Stimulated activated CD8-positive, alpha-beta memory T cell treated with anti-CD3 and anti-CD28 coated beads, Interleukin-4, amount 100 ng/mL, for 1 hour (primary cell): ENCODE data around the gene AGAP2.
A peak's percentile ranks its signal among the peaks of the same experiment; 100 is the strongest.
"Not testable (repeated sequence)": the region's sequence is repeated elsewhere in the genome, so short reads cannot be mapped to it uniquely, and the experiment has no call there.

Experiments
- DNase-seq, 2 donors: peaks; one replicate each; pipeline ENCODE4 v3.0.0-alpha.2; 2020; ENCODE audit warnings: low read depth in 2 of 2, low spot score in 1 of 2

Gene AGAP2

GRCh38 chr12:57698414-57698813 is 40.1 kb downstream of the AGAP2 start:
- no peak for DNase-seq

- no peak for DNase-seq
These were observed 41.5 kb downstream of the AGAP2 start for GRCh38 chr12:57697076-57697475.

DNA sequence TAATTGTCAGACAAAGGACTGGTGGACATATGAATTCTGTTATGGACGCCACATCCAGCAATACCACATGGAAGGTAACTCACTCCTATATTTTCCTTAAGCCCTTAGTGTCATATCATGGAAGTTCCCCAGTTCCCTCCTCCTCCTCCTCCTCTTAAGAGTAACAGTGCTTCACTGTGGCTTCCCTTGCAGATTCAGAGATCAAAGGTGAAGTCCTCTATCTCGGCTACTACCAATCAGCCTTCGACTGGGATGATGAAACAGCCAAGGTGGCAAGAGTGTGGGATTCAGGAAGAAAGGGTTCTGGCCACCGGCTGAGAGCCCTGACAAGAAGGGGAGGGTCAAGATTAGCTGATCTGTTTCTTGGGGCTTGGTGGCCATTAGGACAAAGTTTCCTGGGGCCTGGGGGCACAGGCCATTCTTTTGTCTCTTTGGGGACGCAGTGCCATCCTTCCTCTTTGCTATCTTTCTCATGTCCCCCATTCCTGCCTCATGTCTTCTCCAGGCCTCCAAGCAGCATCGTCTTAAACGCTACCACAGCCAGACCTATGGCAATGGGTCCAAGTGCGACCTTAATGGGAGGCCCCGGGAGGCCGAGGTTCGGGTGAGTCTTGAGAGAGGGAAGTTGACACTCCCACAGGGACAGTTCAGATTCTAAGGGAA is 42.6 kb downstream of the AGAP2 start:
- DNase-seq: no peak

- DNase-seq: no peak
These were observed 44.0 kb downstream of the AGAP2 start for GRCh38 chr12:57694459-57695019.

DNA sequence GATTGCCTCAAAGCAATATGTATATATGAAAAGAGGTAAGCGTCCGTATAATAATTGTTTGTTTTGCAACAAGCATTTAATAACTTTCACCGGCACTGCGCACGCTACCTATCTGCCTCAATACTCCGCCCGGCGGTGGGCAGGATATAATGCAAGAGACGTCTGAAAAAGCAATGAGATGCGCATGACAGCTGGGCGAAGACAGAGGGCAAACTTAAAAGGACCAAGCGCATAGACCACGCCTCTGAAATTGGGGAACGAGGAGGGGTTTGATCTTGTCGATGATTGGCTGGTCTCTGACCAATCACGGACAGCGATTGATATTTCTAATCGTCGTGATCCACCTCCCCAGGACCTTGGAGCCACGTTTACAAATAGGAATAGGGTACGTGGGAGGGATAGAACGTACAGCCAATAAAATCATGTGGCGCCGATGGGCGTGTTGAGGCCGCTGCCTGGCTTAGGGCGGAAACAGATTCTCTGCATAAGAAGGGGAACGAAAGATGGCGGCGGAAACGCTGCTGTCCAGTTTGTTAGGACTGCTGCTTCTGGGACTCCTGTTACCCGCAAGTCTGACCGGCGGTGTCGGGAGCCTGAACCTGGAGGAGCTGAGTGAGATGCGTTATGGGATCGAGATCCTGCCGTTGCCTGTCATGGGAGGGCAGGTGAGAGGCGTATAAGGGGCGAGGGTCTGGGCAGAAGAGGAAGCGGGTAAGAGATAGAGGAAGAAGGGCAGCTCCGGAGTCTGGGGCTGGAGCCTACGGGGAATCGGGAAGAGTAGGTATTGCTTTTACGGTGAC is 44.7 kb downstream of the AGAP2 start, which contains the start of gene OS9:
Gene OS9, plus strand, starts transcription at position 474 of the 800 bp plus-strand sequence. Its CDS starts 30 bp downstream, at position 504.
- peak; percentile 74 to 87 for DNase-seq

DNA sequence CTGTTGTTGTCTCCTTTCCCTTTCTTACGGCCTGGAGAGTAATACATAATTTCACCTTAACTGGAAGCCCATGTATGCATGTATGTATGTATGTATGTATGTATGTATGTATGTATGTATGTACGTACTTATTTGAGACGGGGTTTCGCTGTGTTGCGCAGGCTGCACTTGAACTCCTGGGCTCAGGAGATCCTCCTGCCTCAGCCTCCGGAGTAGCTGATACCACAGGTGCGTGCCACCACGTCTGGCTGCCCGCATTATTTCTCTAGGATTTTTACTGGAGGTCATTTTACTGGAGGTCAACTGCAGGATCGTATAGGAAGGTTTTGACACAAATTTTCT is 45.3 kb downstream of the AGAP2 start:
- no peak for DNase-seq

GRCh38 chr12:57692500-57692899 is 46.0 kb downstream of the AGAP2 start:
- DNase-seq: no peak

DNA sequence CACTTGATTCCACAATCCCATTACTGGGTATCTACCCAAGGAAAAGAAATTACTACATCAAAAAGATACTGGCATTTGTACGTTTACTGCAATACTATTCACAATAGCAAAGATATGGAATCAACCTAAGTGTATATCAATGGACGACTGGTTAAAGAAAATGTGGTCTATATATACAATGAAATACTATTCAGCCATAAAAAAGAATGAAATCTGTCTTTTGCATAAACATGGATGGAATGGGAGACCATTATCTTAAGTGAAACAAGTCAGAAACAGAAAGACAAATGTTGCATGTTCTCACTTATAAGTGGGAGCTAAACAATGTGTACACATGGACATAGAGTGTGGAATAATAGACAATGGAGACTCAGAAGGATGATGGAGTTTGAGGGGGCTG is 49.6 kb downstream of the AGAP2 start:
- no peak for DNase-seq

- no peak for DNase-seq
These were observed 50.7 kb downstream of the AGAP2 start for GRCh38 chr12:57687862-57688261.

- DNase-seq: no peak
These were observed 58.8 kb downstream of the AGAP2 start for GRCh38 chr12:57679697-57680096.

DNA sequence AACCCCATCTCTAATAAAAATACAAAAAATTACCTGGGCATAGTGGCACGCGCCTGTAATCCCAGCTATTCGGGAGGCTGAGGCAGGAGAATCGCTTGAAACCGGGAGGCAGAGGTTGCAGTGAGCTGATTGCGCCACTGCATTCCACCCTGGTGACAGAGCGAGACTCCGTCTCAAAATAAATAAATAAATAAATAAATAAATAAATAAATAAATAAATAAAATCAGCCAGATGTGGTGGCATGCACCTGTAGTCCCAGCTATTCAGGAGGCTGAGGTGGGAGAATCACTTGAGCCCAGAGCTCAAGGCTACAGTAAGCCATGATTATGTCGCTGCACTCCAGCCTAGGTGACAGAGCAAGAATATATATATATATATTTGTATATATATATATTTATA is 60.6 kb downstream of the AGAP2 start:
- not testable (repeated sequence) for DNase-seq

GRCh38 chr12:57674691-57675090 is 63.9 kb downstream of the AGAP2 start:
- DNase-seq: no peak
